ENCODE data around the gene SCGB1C2. TPM values are rescaled to one million over a fixed set of nuclear protein-coding genes. Genes with fewer than 3 reads are reported as not detected.

SCGB1C2 gene
- total RNA-seq, 2 experiments from 2014 or later, result not detected

- intact Hi-C loops (cut with micrococcal nuclease), result no loop called here
- Mint-ChIP-seq H3K9me3 (no peaks in the 10 kb centered on the region), H3K4me3 (no peak overlapping the region), H3K27me3 (ENCODE audit: low read depth) (no peaks in the 10 kb centered on the region), H3K36me3 (ENCODE audit: low read depth) (no peaks in the 10 kb centered on the region), H3K27ac (no peak overlapping the region), H3K4me1 (ENCODE audit: low read depth) (no peaks in the 10 kb centered on the region)
- CTCF ChIA-PET, result no interaction called here
- DNase-seq, result no peak
These were observed 15.6 kb downstream of the SCGB1C2 start for GRCh38 chr17:152860-153420.

GRCh38 chr17:153851-154250, 16.5 kb downstream of the SCGB1C2 start:
- Mint-ChIP-seq H3K9me3 (no peaks in the 10 kb centered on the region), H3K27ac (no peak overlapping the region), H3K4me1 (ENCODE audit: low read depth) (no peaks in the 10 kb centered on the region), H3K36me3 (ENCODE audit: low read depth) (no peaks in the 10 kb centered on the region), H3K27me3 (ENCODE audit: low read depth) (no peaks in the 10 kb centered on the region), H3K4me3 (no peak overlapping the region)
- DNase-seq, result no peak
- CTCF ChIA-PET, result no interaction called here
- intact Hi-C loops (cut with micrococcal nuclease), result no loop called here

- CTCF ChIA-PET, result no interaction called here
- no peak overlapping the region for H3K4me3 Mint-ChIP-seq
- no peaks in the 10 kb centered on the region for H3K36me3 Mint-ChIP-seq (ENCODE audit: low read depth)
- H3K4me1 Mint-ChIP-seq (ENCODE audit: low read depth), result no peaks in the 10 kb centered on the region
- H3K9me3 Mint-ChIP-seq, result no peaks in the 10 kb centered on the region
- DNase-seq, result no peak
- intact Hi-C loops (cut with micrococcal nuclease), result no loop called here
- H3K27me3 Mint-ChIP-seq (ENCODE audit: low read depth), result no peaks in the 10 kb centered on the region
- H3K27ac Mint-ChIP-seq, result no peak overlapping the region
These were observed 18.2 kb downstream of the SCGB1C2 start for GRCh38 chr17:155576-155975.

DNA sequence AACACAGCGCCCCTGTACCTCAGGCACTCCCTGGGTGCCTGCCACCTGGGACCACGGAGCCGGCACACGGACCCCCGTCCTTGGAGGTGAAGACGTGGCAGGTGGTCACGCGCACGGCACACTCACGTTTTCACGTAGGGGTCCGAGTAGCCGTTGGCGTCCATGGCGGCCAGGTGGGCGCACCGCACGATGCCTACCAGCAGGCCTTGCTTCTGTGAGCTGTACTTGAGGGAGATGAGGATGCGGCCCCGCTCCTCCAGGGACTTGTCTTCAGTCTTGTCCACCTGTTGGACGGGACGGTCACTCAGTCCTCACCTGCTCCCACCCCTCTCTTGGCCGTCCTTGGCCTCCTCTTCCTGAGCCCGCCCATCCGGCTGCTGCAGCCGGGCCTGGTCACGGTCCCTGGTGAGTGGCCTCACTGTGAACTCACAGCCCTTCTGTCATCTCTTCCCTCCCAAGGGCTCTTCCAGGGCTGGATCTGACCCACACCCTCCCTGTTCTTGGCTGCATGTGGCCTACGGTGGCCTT, 18.8 kb downstream of the SCGB1C2 start:
- H3K27me3 Mint-ChIP-seq (ENCODE audit: low read depth), result no peaks in the 10 kb centered on the region
- intact Hi-C loops (cut with micrococcal nuclease), result no loop called here
- H3K36me3 Mint-ChIP-seq (ENCODE audit: low read depth), result no peaks in the 10 kb centered on the region
- H3K9me3 Mint-ChIP-seq, result no peaks in the 10 kb centered on the region
- no peak for DNase-seq
- CTCF ChIA-PET, result interaction anchor here (0.6 kb wide), 1 partner anchor 256 kb away, joined by 5 read pairs; no protein-coding TSS in a partner anchor
- no peaks in the 10 kb centered on the region for H3K4me1 Mint-ChIP-seq (ENCODE audit: low read depth)
- no peak overlapping the region for H3K4me3 Mint-ChIP-seq
- no peak overlapping the region for H3K27ac Mint-ChIP-seq

DNA sequence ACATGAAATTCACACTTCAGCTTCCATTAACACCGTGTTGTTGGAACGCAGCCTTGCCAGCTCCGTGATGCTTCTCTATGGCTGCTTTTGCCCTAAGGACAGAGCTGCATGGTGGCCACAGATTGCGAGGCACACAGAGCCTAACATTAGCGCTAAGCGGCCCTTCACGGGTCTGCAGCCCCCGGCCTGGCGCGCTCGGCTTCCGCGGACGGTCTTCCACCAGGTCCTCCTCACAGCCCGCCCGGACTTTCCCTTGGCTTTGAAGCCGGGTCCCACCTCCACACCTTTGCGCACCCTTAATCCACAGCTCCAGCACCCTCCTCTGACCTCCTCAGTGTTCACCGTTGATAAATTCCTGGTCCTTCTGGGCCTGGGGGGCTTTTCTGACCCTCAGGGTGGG, 19.6 kb downstream of the SCGB1C2 start:
- H3K36me3 Mint-ChIP-seq (ENCODE audit: low read depth), result no peaks in the 10 kb centered on the region
- no peak overlapping the region for H3K27ac Mint-ChIP-seq
- CTCF ChIA-PET, result interaction anchor here (0.6 kb wide), 1 partner anchor 256 kb away, joined by 5 read pairs; no protein-coding TSS in a partner anchor
- H3K27me3 Mint-ChIP-seq (ENCODE audit: low read depth), result no peaks in the 10 kb centered on the region
- intact Hi-C loops (cut with micrococcal nuclease), result no loop called here
- no peaks in the 10 kb centered on the region for H3K9me3 Mint-ChIP-seq
- no peaks in the 10 kb centered on the region for H3K4me1 Mint-ChIP-seq (ENCODE audit: low read depth)
- H3K4me3 Mint-ChIP-seq, result no peak overlapping the region
- no peak for DNase-seq

- no peaks in the 10 kb centered on the region for H3K36me3 Mint-ChIP-seq (ENCODE audit: low read depth)
- H3K27ac Mint-ChIP-seq, result no peak overlapping the region
- H3K27me3 Mint-ChIP-seq (ENCODE audit: low read depth), result no peaks in the 10 kb centered on the region
- H3K9me3 Mint-ChIP-seq, result no peaks in the 10 kb centered on the region
- DNase-seq, result no peak
- intact Hi-C loops (cut with micrococcal nuclease), result no loop called here
- CTCF ChIA-PET, result interaction anchor here (0.6 kb wide), 1 partner anchor 550 kb away, joined by 3 read pairs; no protein-coding TSS in a partner anchor
- H3K4me1 Mint-ChIP-seq (ENCODE audit: low read depth), result no peaks in the 10 kb centered on the region
- no peak overlapping the region for H3K4me3 Mint-ChIP-seq
These were observed 20.5 kb downstream of the SCGB1C2 start for GRCh38 chr17:157901-158300.

GRCh38 chr17:158379-158778, 21.0 kb downstream of the SCGB1C2 start:
- H3K27me3 Mint-ChIP-seq (ENCODE audit: low read depth), result no peaks in the 10 kb centered on the region
- no peaks in the 10 kb centered on the region for H3K4me1 Mint-ChIP-seq (ENCODE audit: low read depth)
- intact Hi-C loops (cut with micrococcal nuclease), result no loop called here

DNA sequence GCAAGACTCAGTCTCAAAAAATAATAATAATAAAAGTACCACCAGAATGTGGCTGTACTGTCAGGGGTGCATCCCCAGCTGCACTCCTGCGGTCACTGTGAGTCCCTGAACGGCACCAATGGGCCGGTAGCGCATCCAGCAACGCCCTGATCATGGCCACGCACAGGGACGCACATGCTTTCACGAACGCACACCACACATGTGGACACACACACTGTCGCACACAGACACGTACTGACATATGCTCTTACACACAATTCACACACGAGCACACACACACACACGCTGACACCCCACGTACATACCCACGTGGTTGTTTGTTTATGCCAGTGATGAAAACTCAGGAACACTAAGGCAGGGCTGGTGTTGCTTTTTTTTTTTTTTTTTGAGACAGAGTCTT, 22.2 kb downstream of the SCGB1C2 start:
- Mint-ChIP-seq H3K4me3 (no peak overlapping the region), H3K4me1 (ENCODE audit: low read depth) (no peaks in the 10 kb centered on the region)
- intact Hi-C loops (cut with micrococcal nuclease), result no loop called here

More at GRCh38 chr17:158379-158778, 21.0 kb downstream of the SCGB1C2 start:
- no peak for DNase-seq
- Mint-ChIP-seq H3K9me3 (no peaks in the 10 kb centered on the region), H3K36me3 (ENCODE audit: low read depth) (no peaks in the 10 kb centered on the region), H3K27ac (no peak overlapping the region), H3K4me3 (no peak overlapping the region)
- CTCF ChIA-PET, result interaction anchor here (0.6 kb wide), 1 partner anchor 549 kb away, joined by 3 read pairs; no protein-coding TSS in a partner anchor

DNA sequence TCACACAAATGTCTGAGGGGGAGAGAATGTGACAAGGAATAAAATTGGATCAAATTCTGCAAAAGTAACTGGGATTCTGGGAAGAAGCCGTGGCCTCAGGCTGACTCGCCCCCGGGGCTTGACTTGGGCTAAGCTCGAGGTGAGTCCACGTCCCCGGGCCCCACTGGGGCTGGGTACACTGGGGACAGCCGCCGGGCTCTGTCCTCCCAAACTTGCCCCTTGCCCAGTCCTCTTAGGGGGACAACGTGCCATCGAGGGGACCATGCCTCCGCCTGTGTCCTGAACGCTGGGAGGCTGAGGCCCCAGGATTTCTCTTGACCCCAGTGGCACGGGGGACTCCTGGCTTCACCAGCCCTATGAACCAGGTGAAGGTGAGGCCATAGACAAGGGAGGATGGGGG, 23.0 kb downstream of the SCGB1C2 start:
- no peak overlapping the region for H3K27ac Mint-ChIP-seq
- CTCF ChIA-PET, result no interaction called here

More for the DNA sequence above, 22.2 kb downstream of the SCGB1C2 start:
- Mint-ChIP-seq H3K27me3 (ENCODE audit: low read depth) (no peaks in the 10 kb centered on the region), H3K36me3 (ENCODE audit: low read depth) (no peaks in the 10 kb centered on the region), H3K27ac (no peak overlapping the region), H3K9me3 (no peaks in the 10 kb centered on the region)
- CTCF ChIA-PET, result no interaction called here
- DNase-seq, result no peak

DNA sequence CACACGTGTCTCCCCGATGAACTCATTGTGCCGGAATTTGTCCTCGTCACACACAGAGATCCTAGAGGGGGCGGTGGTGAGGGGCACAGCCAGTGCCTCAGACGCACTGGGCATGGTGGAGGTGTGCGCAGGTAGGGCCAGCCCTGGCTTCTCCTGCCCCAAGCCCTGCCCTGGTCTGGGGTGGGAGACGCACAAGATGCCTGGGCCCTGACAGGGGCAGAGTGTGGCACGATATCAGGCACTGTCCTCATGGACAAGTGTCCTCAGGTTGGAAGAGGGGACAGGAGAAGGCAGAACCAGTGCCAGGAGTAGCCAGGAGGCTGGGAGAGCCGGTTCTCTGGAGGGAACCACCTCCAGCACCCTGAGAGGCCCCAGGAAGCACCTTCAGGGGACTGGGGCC, 24.1 kb downstream of the SCGB1C2 start:
- intact Hi-C loops (cut with micrococcal nuclease), result no loop called here
- Mint-ChIP-seq H3K36me3 (ENCODE audit: low read depth) (no peaks in the 10 kb centered on the region), H3K27ac (no peak overlapping the region), H3K4me1 (ENCODE audit: low read depth) (no peaks in the 10 kb centered on the region), H3K4me3 (no peak overlapping the region), H3K9me3 (no peaks in the 10 kb centered on the region), H3K27me3 (ENCODE audit: low read depth) (no peaks in the 10 kb centered on the region)
- DNase-seq, result no peak
- CTCF ChIA-PET, result no interaction called here

More for the DNA sequence above, 23.0 kb downstream of the SCGB1C2 start:
- no peak overlapping the region for H3K4me3 Mint-ChIP-seq
- H3K4me1 Mint-ChIP-seq (ENCODE audit: low read depth), result no peaks in the 10 kb centered on the region
- H3K9me3 Mint-ChIP-seq, result no peaks in the 10 kb centered on the region
- no peaks in the 10 kb centered on the region for H3K36me3 Mint-ChIP-seq (ENCODE audit: low read depth)
- intact Hi-C loops (cut with micrococcal nuclease), result no loop called here
- H3K27me3 Mint-ChIP-seq (ENCODE audit: low read depth), result no peaks in the 10 kb centered on the region
- DNase-seq, result no peak

GRCh38 chr17:162689-163088, 25.3 kb downstream of the SCGB1C2 start:
- Mint-ChIP-seq H3K4me3 (no peak overlapping the region), H3K9me3 (no peaks in the 10 kb centered on the region), H3K27me3 (ENCODE audit: low read depth) (no peaks in the 10 kb centered on the region), H3K36me3 (ENCODE audit: low read depth) (no peaks in the 10 kb centered on the region), H3K4me1 (ENCODE audit: low read depth) (no peaks in the 10 kb centered on the region), H3K27ac (no peak overlapping the region)
- no peak for DNase-seq
- intact Hi-C loops (cut with micrococcal nuclease), result no loop called here
- CTCF ChIA-PET, result no interaction called here

GRCh38 chr17:163514-164098, 26.2 kb downstream of the SCGB1C2 start:
- Mint-ChIP-seq H3K4me1 (ENCODE audit: low read depth) (no peaks in the 10 kb centered on the region), H3K4me3 (no peak overlapping the region), H3K27me3 (ENCODE audit: low read depth) (no peaks in the 10 kb centered on the region), H3K9me3 (no peaks in the 10 kb centered on the region), H3K27ac (no peak overlapping the region), H3K36me3 (ENCODE audit: low read depth) (no peaks in the 10 kb centered on the region)
- intact Hi-C loops (cut with micrococcal nuclease), result no loop called here
- CTCF ChIA-PET, result no interaction called here
- DNase-seq, result no peak

Data from activated naive CD4-positive, alpha-beta T cell treated with anti-CD3 and anti-CD28 coated beads for 36 hours (primary cell).